ENCODE data around the gene COIL. TPM values are rescaled to one million over a fixed set of nuclear protein-coding genes. Genes with fewer than 3 reads are reported as not detected.

Gene COIL
- total and polyA plus RNA-seq, 9 of the 15 experiments (the other 6 are each of a cell fraction or from before 2014, with no cell fraction given), result 23.9 to 41.3 (median 28.7) TPM

GRCh38 chr17:56960596-56961538 is at the start of gene COIL (continued):
- TF ChIP-seq ZNF79 (CRISPR knock-in tag; IDR thresholded peaks at IDR 0.05; ENCODE audit: low read depth) (no peak), E2F8 (IDR thresholded peaks at IDR 0.05; ENCODE audit: low read depth, partially characterized antibody) (peak; percentile 58), KDM1A (IDR thresholded peaks at IDR 0.05) (no peak), DACH1 (IDR thresholded peaks at IDR 0.05; ENCODE audit: partially characterized antibody) (no peak), ZBTB7A (IDR thresholded peaks at IDR 0.05; ENCODE audit: borderline replicate concordance, control insufficient read depth, low read depth, low read length) (peak; percentile 75; the same call in 1 of the 2 replicates), SMARCA4 (IDR thresholded peaks at IDR 0.05) (no peak), HSF4 (CRISPR knock-in tag; IDR thresholded peaks at IDR 0.05; ENCODE audit: borderline replicate concordance) (no peak), ZBTB1 (CRISPR knock-in tag; IDR thresholded peaks at IDR 0.05; ENCODE audit: borderline replicate concordance, low read depth) (0 out of 2 replicates have a peak, but pooled peaks have one; percentile 34), DMBX1 (CRISPR knock-in tag; IDR thresholded peaks at IDR 0.05; ENCODE audit: borderline replicate concordance) (peak; percentile 53; the same call in 1 of the 2 replicates), NCOA1 (IDR thresholded peaks at IDR 0.05; ENCODE audit: low read depth) (0 out of 2 replicates have a peak, but pooled peaks have one; percentile 27), MBD2 (IDR thresholded peaks at IDR 0.05; ENCODE audit: borderline replicate concordance, low read depth) (peak; percentile 14; the same call in 1 of the 2 replicates), TAF9B (IDR thresholded peaks at IDR 0.05; ENCODE audit: partially characterized antibody) (peak; percentile 87), JUND (IDR thresholded peaks at IDR 0.05; ENCODE audit: borderline replicate concordance, low read depth, low read length) (peak; percentile 51; the same call in 1 of the 2 replicates), JUND (tag; IDR thresholded peaks at IDR 0.05; ENCODE audit: borderline replicate concordance, low read depth, low read length) (peak; percentile 40; the same call in 1 of the 3 replicates), KLF16 (IDR thresholded peaks at IDR 0.05) (peak; percentile 84), ZNF23 (CRISPR knock-in tag; IDR thresholded peaks at IDR 0.05) (no peak), TSC22D4 (tag; IDR thresholded peaks at IDR 0.05) (no peak), RFX1 (IDR thresholded peaks at IDR 0.05) (no peak), SOX6 (IDR thresholded peaks at IDR 0.05) (peak; percentile 64), ZNF589 (CRISPR knock-in tag; IDR thresholded peaks at IDR 0.05; ENCODE audit: low read depth) (no peak), POLR2A (conservative IDR thresholded peaks at IDR 0.05) (peak; percentile 93), SMAD3 (CRISPR knock-in tag; conservative IDR thresholded peaks at IDR 0.05) (no peak), SMAD2 (IDR thresholded peaks at IDR 0.05; ENCODE audit: low read depth, low read length) (no peak), EP300 (IDR thresholded peaks at IDR 0.05; ENCODE audit: low read length) (no peak; the same call in 1 of the 2 replicates), EHMT2 (IDR thresholded peaks at IDR 0.05) (peak; percentile 57; the same call in 1 of the 2 replicates)
- TF ChIP-seq, protein P1, sequence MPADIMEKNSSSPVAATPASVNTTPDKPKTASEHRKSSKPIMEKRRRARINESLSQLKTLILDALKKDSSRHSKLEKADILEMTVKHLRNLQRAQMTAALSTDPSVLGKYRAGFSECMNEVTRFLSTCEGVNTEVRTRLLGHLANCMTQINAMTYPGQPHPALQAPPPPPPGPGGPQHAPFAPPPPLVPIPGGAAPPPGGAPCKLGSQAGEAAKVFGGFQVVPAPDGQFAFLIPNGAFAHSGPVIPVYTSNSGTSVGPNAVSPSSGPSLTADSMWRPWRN (IDR thresholded peaks at IDR 0.05; ENCODE audit: low read depth), result peak; percentile 19; the same call in 1 of the 2 replicates
